Stomach (tissue), 9 donors: Measurements from ENCODE around the gene NKAIN2. TPM values are rescaled to one million over a fixed set of nuclear protein-coding genes. Genes with fewer than 3 reads are reported as not detected.

Experiments
- DNase-seq, 2 donors: peaks; one replicate each; pipeline versions ENCODE4 v3.0.0 to v3.0.0-alpha.2; 2013 to 2019
- H3K27ac ChIP-seq, 5 donors: fragments of 200-600 bp in 4 of 5; sonication (generic) in 4 of 5; one replicate each; pipeline ENCODE4 v1.5.1; 2013 to 2019; ENCODE audit warnings: mild to moderate bottlenecking in 1 of 5, moderate library complexity in 1 of 5
- H3K27me3 ChIP-seq, 3 donors: fragments of 200-600 bp; sonication (generic); one replicate each; pipeline ENCODE4 v1.5.1; 2017 to 2019; ENCODE audit warnings: mixed run types in 1 of 3
- H3K36me3 ChIP-seq, 4 donors: fragments of 200-600 bp; sonication (generic); 1 replicate in 3 of 4; 2 replicates in 1 of 4; pipeline ENCODE4 v1.5.1; 2016 to 2019
- H3K4me1 ChIP-seq, 4 donors: fragments of 200-600 bp; sonication (generic); one replicate each; pipeline ENCODE4 v1.5.1; 2016 to 2019
- H3K4me3 ChIP-seq, 4 donors: fragments of 200-600 bp; sonication (generic) in 3 of 4; one replicate each; pipeline ENCODE4 v1.5.1; 2016 to 2019; ENCODE audit warnings: mild to moderate bottlenecking in 1 of 4
- H3K9me3 ChIP-seq, 4 donors: fragments of 200-600 bp; sonication (generic); one replicate each; pipeline ENCODE4 v1.5.1; 2016 to 2019
- CTCF ChIP-seq, 7 experiments: fragments of 450-650 bp in 4 of 7; fragments of 200-600 bp in 3 of 7; sonication (generic) in 3 of 7; IDR thresholded peaks; one replicate each; pipeline ENCODE4 v1.5.1; 2016 to 2019; ENCODE audit warnings: antibody characterized with exemption in 7 of 7, control low read depth in 2 of 7, mild to moderate bottlenecking in 1 of 7
- EP300 ChIP-seq: sonication (generic); formaldehyde crosslinking; IDR thresholded peaks from one replicate; pipeline ENCODE4 v1.6.1; 2017; ENCODE audit warnings: antibody characterized with exemption
- POLR2A ChIP-seq, 4 donors: fragments of 450-650 bp; IDR thresholded peaks; one replicate each; pipeline ENCODE4 v1.6.1; 2016; ENCODE audit warnings: antibody characterized with exemption in 4 of 4, control low read depth in 2 of 4, mild to moderate bottlenecking in 1 of 4, moderate library complexity in 1 of 4
- POLR2AphosphoS5 ChIP-seq, 3 donors: sonication (generic); formaldehyde crosslinking; IDR thresholded peaks; one replicate each; pipeline ENCODE4 v1.6.1; 2016; ENCODE audit warnings: antibody characterized with exemption in 3 of 3
- WGBS, 5 donors: extraction: QIAGEN DNeasy Blood & Tissue Kit in 3 of 5; methylation state at CpG; one replicate each; pipeline versions ENCODE4 v1.1.5 to v1.1.7; 2013 to 2018; 5-methylcytosine and 5-hydroxymethylcytosine counted together
- intact Hi-C: fragments of 100-400 bp; cut with DNase I; formaldehyde crosslinking; loops from one replicate; pipeline ENCODE4 v1.15.1; 2023; ENCODE audit warnings: low total_unique reads
- polyA plus RNA-seq, 3 donors: library from polyadenylated mRNA; stranded (reverse); fragments of 200-250 nt; gene quantifications; one replicate each; pipeline ENCODE4 v1.2.3, GENCODE V29; 2013
- total RNA-seq, 5 donors: library from RNA; depleted of rRNA; stranded (reverse); fragments of >200 nt; gene quantifications; one replicate each; pipeline versions ENCODE4 v1.1.0 to v1.2.3, GENCODE V29; 2014 to 2016
- donor health status: healthy with polysubstance abuse.
- donor health status: Bipolar disorder and iron deficiency.
- donor health status: healthy.

Gene NKAIN2
- total and polyA plus RNA-seq, 8 donors = 0.13 to 9.6 (median 1.5) TPM; not detected in 5

- TF ChIP-seq EP300 (no peak), CTCF (IDR thresholded peaks at IDR 0.05) (no peak), POLR2A (IDR thresholded peaks at IDR 0.05) (no peak), POLR2AphosphoS5 (IDR thresholded peaks at IDR 0.05) (no peak)
- DNase-seq = no peak
- Histone ChIP-seq H3K36me3 (no peaks in the 10 kb centered on the region), H3K27ac (no peak overlapping the region), H3K9me3 (peaks cover 0 to 8% (median 0%) of the 10 kb centered on the region in 4 donors), H3K27me3 (no peaks in the 10 kb centered on the region), H3K4me1 (no peaks in the 10 kb centered on the region), H3K4me3 (no peak overlapping the region)
- 79 to 86% (median 83%) methylated on average over 2 of the region's 2 CpGs for WGBS, 5 donors
- intact Hi-C loops = no loop called here
These were observed 393.5 kb downstream of the NKAIN2 start for GRCh38 chr6:124197148-124197547.

- no peak for DNase-seq
- intact Hi-C loops = no loop called here
- Histone ChIP-seq H3K27me3 (no peaks in the 10 kb centered on the region), H3K27ac (no peak overlapping the region), H3K36me3 (no peaks in the 10 kb centered on the region), H3K9me3 (no peaks in the 10 kb centered on the region), H3K4me3 (no peak overlapping the region), H3K4me1 (no peaks in the 10 kb centered on the region)
- TF ChIP-seq POLR2A (IDR thresholded peaks at IDR 0.05) = no peak
- TF ChIP-seq EP300 = no peak
- no peak for TF ChIP-seq POLR2AphosphoS5 (IDR thresholded peaks at IDR 0.05)
- no peak for TF ChIP-seq CTCF (IDR thresholded peaks at IDR 0.05)
- 46 to 74% (median 52%) methylated on average over 3 of the region's 3 CpGs for WGBS, 5 donors
These were observed 395.6 kb downstream of the NKAIN2 start for GRCh38 chr6:124199286-124199685.

GRCh38 chr6:124200661-124201060, 397.0 kb downstream of the NKAIN2 start:
- WGBS, 5 donors = 76 to 87% (median 84%) methylated on average over 4 of the region's 4 CpGs
- no peak overlapping the region for H3K4me3 ChIP-seq
- TF ChIP-seq POLR2AphosphoS5 (IDR thresholded peaks at IDR 0.05) (no peak), POLR2A (IDR thresholded peaks at IDR 0.05) (no peak), CTCF (IDR thresholded peaks at IDR 0.05) (no peak), EP300 (no peak)
- no peaks in the 10 kb centered on the region for H3K36me3 ChIP-seq
- intact Hi-C loops = no loop called here
- no peak overlapping the region for H3K27ac ChIP-seq
- no peaks in the 10 kb centered on the region for H3K4me1 ChIP-seq
- no peaks in the 10 kb centered on the region for H3K27me3 ChIP-seq
- no peaks in the 10 kb centered on the region for H3K9me3 ChIP-seq
- no peak for DNase-seq

- 72 to 78% (median 75%) methylated on average over 2 of the region's 2 CpGs for WGBS, 5 donors
These were observed 399.6 kb downstream of the NKAIN2 start for GRCh38 chr6:124203101-124203811.

More at GRCh38 chr6:124203101-124203811, 399.6 kb downstream of the NKAIN2 start:
- no peak for TF ChIP-seq EP300
- no peak for TF ChIP-seq POLR2A (IDR thresholded peaks at IDR 0.05)
- no peak for TF ChIP-seq POLR2AphosphoS5 (IDR thresholded peaks at IDR 0.05)
- no peak for TF ChIP-seq CTCF (IDR thresholded peaks at IDR 0.05)
- Histone ChIP-seq H3K4me1 (no peaks in the 10 kb centered on the region), H3K27ac (no peak overlapping the region), H3K27me3 (no peaks in the 10 kb centered on the region), H3K9me3 (no peaks in the 10 kb centered on the region), H3K36me3 (no peaks in the 10 kb centered on the region), H3K4me3 (no peak overlapping the region)
- intact Hi-C loops = no loop called here
- no peak for DNase-seq
